ENCODE results near the gene KRT20. TPM values are rescaled to one million over a fixed set of nuclear protein-coding genes. Genes with fewer than 3 reads are reported as not detected.
A peak's percentile ranks its signal among the peaks of the same experiment; 100 is the strongest.
"Not testable (repeated sequence)": the region's sequence is repeated elsewhere in the genome, so short reads cannot be mapped to it uniquely, and the experiment has no call there.

Gene KRT20
- total RNA-seq, 1 experiment from 2014 or later, result 0.13 TPM

- ATAC-seq, result peak; percentile 80
- no peak for DNase-seq (ENCODE audit: low read depth, low spot score)
- Histone ChIP-seq H3K4me3 (ENCODE audit: low read depth in 2 of 2, low read length in 2 of 2) (no peak overlapping the region), H3K27ac (ENCODE audit: low read length) (no peak overlapping the region), H3K27me3 (ENCODE audit: control insufficient read depth, insufficient read depth, low read length) (no peaks in the 10 kb centered on the region; the same call in 1 of the 2 replicates), H3K36me3 (ENCODE audit: control insufficient read depth, insufficient read depth, low read length) (no peaks in the 10 kb centered on the region), H3K9me3 (ENCODE audit: control insufficient read depth, insufficient read depth, low read depth, low read length) (no peaks in the 10 kb centered on the region), H3K4me1 (ENCODE audit: control insufficient read depth, insufficient read depth, low read length) (no peaks in the 10 kb centered on the region)
- POLR2A ChIA-PET, result no interaction called here
- TF ChIP-seq TCF7L2 (IDR thresholded peaks at IDR 0.05; ENCODE audit: low read depth, low read length) (no peak), CTCF (IDR thresholded peaks at IDR 0.05) (no peak), REST (IDR thresholded peaks at IDR 0.05; ENCODE audit: insufficient read depth in 1 of 2, low read depth in 2 of 2, low read length in 1 of 2) (no peak), POLR2AphosphoS5 (IDR thresholded peaks at IDR 0.05; ENCODE audit: low read depth, low read length) (no peak), SIN3A (IDR thresholded peaks at IDR 0.05; ENCODE audit: borderline replicate concordance, insufficient read depth, low read depth, low read length) (no peak)
- intact Hi-C loops (cut with micrococcal nuclease; ENCODE audit: unreplicated experiment), result no loop called here
- no TSS peak for BruUV-seq (replicated peaks)
- CTCF ChIA-PET, result no interaction called here
- in situ Hi-C loops (cut with HindIII; ENCODE audit: low pct_unique_long_range_greater_than_20kb, low sequenced_read_pairs), result no loop called here
These were observed 37.2 kb upstream of the KRT20 start for GRCh38 chr17:40922239-40922638.

GRCh38 chr17:40921026-40921425 lies 36.0 kb upstream of the KRT20 start:
- CTCF ChIA-PET, result no interaction called here
- H3K27me3 ChIP-seq (ENCODE audit: control insufficient read depth, insufficient read depth, low read length), result no peaks in the 10 kb centered on the region; the same call in 1 of the 2 replicates
- POLR2A ChIA-PET, result interaction anchor here (0.7 kb wide), 1 partner anchor 19 kb away, joined by 11 read pairs; no protein-coding TSS in a partner anchor
- DNase-seq (ENCODE audit: low read depth, low spot score) (no peak), ATAC-seq (no peak)
- in situ Hi-C loops (cut with HindIII; ENCODE audit: low pct_unique_long_range_greater_than_20kb, low sequenced_read_pairs), result no loop called here
- BruUV-seq (replicated peaks), result no TSS peak
- no peaks in the 10 kb centered on the region for H3K36me3 ChIP-seq (ENCODE audit: control insufficient read depth, insufficient read depth, low read length)
- no peak for TF ChIP-seq CTCF (IDR thresholded peaks at IDR 0.05)
- TF ChIP-seq REST (IDR thresholded peaks at IDR 0.05; ENCODE audit: insufficient read depth in 1 of 2, low read depth in 2 of 2, low read length in 1 of 2), result no peak
- no peak for TF ChIP-seq TCF7L2 (IDR thresholded peaks at IDR 0.05; ENCODE audit: low read depth, low read length)
- no peak for TF ChIP-seq SIN3A (IDR thresholded peaks at IDR 0.05; ENCODE audit: borderline replicate concordance, insufficient read depth, low read depth, low read length)
- TF ChIP-seq POLR2AphosphoS5 (IDR thresholded peaks at IDR 0.05; ENCODE audit: low read depth, low read length), result no peak
- H3K4me1 ChIP-seq (ENCODE audit: control insufficient read depth, insufficient read depth, low read length), result no peaks in the 10 kb centered on the region
- H3K9me3 ChIP-seq (ENCODE audit: control insufficient read depth, insufficient read depth, low read depth, low read length), result no peaks in the 10 kb centered on the region
- H3K4me3 ChIP-seq (ENCODE audit: low read depth in 2 of 2, low read length in 2 of 2), result no peak overlapping the region
- no peak overlapping the region for H3K27ac ChIP-seq (ENCODE audit: low read length)
- intact Hi-C loops (cut with micrococcal nuclease; ENCODE audit: unreplicated experiment), result no loop called here

- CTCF ChIA-PET; H3K4me1 ChIP-seq (ENCODE audit: control insufficient read depth, insufficient read depth, low read length); BruUV-seq (replicated peaks); H3K27me3 ChIP-seq (ENCODE audit: control insufficient read depth, insufficient read depth, low read length); in situ Hi-C loops (cut with HindIII; ENCODE audit: low pct_unique_long_range_greater_than_20kb, low sequenced_read_pairs); H3K27ac ChIP-seq (ENCODE audit: low read length); H3K9me3 ChIP-seq (ENCODE audit: control insufficient read depth, insufficient read depth, low read depth, low read length); H3K36me3 ChIP-seq (ENCODE audit: control insufficient read depth, insufficient read depth, low read length); intact Hi-C loops (cut with micrococcal nuclease; ENCODE audit: unreplicated experiment); DNase-seq (ENCODE audit: low read depth, low spot score); H3K4me3 ChIP-seq (ENCODE audit: low read depth in 2 of 2, low read length in 2 of 2); ATAC-seq: not testable (repeated sequence)
- POLR2A ChIA-PET, result interaction anchor here (0.6 to 0.7 kb wide), 2 partner anchors 626 to 773 kb away, joined by 15 to 18 read pairs; no protein-coding TSS in a partner anchor
These were observed 32.1 kb upstream of the KRT20 start for GRCh38 chr17:40917116-40917515.
